GM15510 (cell line): Measurements from ENCODE around the gene MRPL36.

Experiments
- POLR2A ChIP-seq: IDR thresholded peaks from 3 replicates; pipeline ENCODE4 v1.6.1; 2011; ENCODE audit warnings: borderline replicate concordance; ENCODE audit not compliant: insufficient read length; ENCODE audit errors: extremely low read depth

The MRPL36 gene

DNA sequence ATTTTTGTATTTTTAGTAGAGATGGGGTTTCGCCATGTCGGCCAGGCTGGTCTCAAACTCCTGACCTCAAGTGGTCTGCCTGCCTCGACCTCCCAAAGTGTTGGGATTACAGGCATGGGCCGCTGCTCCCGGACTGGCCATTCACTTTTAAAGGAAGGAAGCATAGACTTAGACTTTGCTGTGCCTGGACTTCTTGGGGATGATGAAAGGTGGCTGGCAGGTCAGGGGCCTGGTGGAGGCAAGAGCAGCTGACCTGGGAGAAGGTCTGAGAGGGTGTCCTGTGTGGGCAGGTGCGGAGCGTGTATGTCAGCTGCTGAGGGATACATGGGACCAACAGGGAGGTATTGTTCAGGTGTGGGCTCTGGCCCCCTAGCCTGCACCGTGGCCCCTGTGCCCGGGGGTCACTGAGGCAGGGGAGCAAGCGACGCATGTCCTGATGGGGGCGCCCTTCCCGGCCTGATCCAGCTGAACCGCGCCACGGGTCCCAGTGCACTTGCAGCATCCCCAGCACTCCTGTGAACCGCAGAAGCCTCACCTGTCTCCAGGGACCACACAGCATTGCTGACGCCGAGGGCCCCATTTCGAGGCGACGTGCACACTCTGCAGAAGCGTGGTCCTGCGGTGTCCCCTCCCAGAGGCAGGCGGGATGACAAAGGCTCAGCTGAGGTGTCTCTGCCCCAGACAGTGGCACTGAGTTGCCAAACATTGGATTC, 24.6 kb upstream of the MRPL36 start:
- no peak for TF ChIP-seq POLR2A

DNA sequence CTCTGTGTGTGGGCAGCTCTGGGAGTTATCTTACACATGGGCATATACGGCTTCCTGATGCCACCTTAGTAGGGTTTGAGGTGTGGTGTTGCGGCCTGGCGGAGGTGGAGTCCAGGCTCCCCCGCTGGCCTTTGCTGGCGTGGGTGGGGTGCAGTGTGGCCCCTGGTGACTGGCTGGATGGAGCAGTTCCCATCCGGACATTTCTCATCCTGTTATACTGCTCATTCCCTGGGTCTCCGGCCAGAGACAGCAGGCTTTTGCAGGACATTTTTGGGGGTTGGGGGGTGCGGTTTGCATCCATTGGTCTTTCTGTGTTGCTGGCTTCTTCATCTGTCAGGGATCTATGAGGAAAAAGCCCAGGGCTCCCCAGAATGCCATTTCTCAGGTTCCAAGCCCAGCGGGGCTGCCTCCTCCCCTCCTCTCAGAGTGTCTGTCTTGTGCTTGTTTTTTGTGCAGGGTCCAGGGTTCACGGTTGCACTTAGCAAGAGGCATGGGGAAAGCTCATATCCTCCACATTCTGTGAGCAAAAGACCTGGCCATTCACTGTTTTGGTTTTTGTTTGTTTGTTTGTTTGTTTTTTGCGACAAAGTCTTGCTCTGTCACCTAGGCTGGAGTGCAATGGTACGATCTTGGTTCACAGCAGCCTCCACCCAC, 23.9 kb upstream of the MRPL36 start:
- TF ChIP-seq POLR2A: no peak

DNA sequence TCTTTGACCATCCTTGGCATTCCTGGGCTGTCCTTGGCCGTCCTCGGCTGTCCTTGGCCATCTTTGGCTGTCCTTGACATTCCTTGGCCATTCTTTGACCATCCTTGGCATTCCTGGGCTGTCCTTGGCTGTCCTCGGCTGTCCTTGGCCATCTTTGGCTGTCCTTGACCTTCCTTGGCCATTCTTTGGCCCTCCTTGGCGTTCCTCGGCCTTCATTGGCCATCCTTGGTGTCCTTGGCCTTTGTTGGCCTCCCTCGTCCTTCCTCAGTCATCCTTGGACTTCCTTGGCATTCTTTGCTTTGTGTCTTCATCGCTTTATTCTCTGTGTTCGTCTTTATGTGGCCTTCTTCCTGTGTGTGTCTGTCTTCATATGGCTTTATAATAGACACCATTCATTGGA, 22.2 kb upstream of the MRPL36 start:
- no peak for TF ChIP-seq POLR2A

DNA sequence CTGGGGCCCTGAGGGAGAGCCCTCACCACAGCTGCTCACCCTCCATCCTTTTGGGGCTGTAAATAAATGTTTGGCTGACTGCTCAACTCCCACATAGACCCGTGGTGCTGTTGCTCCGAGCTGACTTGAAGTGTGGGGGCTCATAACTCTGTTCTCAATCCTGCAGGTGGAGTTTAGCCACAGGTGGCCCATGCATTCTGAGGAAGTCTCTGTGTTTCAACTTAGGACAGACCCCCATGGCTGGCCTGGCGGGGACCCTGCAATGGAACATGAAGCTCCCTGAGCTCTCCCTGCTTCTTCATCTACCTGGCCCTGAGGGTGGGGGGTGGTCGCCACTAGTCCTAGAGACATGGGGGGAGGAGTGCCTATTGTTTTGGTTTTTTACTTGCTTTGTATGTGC, 21.3 kb upstream of the MRPL36 start:
- TF ChIP-seq POLR2A: no peak

DNA sequence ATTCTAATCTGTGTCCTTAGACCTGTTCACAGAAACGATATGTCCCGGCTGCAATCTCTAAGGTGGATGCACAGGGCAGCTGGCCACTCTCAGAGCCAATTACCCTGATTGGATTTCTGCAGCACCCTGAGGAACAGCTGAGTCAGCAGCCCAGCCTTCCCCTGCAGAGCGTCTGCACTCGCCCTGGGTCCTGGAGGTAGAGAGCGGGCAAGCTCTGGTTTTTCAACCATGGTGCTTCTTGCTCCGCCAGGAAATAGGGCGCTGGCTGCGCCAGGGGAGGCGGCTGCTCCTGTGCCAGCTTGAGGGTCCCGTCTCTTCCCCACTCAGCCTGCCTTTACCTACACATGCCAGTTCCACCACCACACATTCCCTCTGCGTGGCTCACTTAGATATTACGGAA, 20.7 kb upstream of the MRPL36 start:
- TF ChIP-seq POLR2A: no peak

DNA sequence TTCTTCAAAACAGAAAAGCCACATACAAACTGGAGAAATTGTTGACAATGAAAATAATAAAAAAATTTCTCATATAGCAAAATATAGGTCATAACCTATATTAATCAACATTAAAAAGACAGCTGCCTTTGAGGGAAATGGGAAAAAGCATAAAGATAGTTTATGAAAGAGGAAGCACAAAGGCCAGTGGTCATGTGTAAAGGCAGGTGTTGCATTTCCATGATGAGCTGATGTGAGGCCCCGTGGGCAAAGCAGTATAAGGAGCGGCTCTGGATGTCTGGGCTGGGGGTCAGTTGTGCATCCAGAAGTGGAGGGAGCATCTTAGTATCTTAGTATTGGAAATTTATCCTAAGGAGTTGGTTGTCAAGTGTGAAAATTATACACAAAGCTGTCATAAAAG, 19.8 kb upstream of the MRPL36 start:
- TF ChIP-seq POLR2A: no peak

DNA sequence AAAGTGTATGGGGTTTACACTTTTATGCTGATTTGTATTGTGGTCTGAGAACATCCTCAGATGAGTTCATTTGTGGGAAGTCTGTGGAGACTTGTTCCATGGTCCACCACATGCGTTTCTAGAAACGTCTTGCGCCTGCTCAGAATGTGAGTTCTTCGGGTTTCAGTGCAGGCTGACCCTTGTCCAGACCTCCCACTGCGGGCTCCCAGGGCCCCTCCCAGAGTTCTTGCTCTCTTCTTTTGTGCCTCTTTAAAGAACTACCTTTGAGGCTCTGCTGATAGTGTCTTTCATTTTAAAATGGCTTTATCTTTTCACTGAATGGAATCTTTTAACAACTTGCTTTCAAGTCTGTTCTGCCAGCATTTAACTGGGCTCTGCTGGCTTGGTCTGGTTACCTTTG, 19.1 kb upstream of the MRPL36 start:
- TF ChIP-seq POLR2A: no peak

DNA sequence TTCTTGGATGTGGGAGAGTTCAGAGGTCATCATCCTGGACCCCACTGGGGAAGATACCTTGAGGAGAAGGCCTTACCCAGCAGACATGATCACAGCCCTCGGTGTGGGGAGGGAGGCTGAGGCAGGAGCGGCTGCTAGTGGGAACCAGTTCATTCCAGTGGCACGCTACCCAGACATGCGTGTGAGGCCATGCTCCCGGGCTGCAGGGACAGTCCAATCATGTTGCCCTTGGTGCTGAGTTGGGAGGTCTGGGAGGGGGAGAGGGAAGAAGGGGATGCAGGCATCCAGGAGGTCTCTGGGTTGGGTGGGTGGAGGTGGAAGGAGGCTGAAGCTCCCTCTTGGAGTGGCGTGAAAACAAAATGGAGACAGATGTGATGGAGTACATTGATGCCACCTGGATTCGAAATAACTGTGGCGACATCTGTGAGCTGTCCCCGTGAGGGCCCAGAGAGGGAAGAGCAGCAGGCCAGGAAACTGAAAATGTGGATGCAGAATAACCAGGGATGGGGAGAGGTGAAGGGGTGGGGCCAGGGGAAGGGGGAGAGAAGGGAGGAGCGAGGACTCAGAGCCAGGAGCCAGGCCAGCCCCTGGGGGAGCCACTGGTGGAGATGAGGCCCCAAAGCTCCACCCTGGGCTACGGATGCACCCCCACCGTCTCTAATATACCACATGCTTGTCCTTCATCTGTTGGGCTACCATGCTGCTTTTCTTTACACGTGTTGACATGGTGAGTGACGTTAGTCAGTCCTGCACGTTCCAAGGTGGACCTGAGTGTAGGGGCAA, 17.8 kb upstream of the MRPL36 start:
- TF ChIP-seq POLR2A: no peak

DNA sequence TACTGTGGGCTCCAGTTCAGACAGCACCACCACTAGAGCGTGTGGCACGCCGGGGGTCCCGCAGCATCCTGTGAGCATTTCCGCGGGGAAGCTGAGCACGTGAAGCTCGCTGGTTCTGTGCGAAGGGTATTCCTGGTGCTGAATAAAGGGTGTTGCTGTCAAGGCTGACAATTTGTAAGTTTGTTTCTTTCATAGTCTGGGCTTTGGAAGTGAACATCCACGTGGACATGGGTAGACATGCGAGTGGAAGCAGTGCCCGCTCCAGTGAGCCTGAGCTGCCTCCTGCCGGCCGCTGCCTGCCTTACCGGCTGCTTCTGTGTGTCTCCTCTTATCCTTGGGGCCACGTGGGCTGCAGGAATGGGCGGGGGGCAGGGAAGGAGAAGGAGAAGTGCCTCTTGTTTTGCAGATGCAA, 16.2 kb upstream of the MRPL36 start:
- no peak for TF ChIP-seq POLR2A

DNA sequence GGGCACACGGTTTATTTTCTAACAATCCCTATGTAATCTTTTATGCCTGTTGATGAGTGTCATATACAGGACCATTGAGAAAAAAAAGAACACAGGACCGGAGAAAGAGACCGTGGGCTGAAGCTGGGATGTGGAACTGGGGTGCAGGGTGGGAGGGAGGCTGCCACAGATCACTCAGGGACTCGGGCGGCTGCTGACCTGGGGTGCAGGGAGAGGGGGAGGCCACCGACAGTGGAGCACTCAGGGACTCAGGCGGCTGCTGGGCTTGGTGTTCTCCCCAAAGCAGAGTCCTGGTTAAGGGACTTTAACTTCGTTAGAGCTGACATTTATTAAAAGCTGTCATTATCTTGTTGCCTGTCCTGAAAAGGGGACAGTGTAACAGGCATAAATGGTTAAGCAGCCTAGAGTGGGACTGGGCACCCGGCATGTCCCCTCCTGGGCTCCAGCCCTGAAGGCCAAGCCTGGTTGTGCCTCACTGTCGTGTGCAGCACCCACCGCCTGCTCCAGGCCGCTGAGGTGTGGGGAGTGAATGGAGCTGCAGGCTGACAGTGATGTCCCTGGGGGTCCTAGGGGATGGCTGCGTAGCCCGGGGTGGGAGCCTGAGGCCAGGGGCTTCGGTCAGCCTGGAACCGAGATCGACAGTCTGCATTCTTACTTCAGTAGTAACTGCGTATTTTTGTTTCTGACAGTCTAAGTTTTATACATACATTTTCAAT, 15.6 kb upstream of the MRPL36 start:
- no peak for TF ChIP-seq POLR2A

DNA sequence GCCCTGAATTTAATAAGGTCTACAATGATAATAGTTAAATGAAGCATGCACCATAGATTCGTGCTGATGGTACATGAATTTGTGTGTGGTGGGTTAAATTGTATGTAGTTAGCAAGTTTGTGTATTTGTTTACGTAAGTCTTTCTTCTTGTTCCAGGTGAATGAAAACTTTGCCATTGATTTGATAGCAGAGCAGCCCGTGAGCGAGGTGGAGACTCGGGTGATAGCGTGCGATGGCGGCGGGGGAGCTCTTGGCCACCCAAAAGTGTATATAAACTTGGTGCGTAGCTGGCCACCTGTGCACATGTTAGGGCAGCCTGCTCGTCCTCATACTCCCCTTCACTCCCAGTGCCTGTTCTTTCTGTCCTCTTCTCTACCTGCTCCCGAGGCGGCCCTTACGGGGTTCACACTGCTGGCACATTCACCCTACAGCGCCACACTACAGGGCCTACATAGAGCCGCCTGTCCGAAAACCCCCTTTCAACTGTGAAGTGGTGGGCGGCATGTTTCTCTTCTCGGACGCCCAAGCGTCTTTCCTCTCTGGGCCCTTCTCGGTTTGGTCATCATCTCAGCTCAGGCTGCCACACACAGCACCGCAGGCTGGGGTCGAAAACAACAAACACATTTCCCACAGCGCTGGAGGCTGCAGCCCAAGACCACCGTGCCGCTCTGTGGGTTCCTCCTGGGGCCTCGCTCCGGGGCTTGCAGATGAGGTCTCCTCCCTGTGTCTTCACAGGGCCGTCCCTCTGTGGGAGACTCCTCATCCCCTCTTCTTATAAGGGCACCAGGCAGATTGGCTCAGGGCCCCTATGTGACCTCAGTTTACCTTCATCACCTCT, 14.8 kb upstream of the MRPL36 start:
- no peak for TF ChIP-seq POLR2A

DNA sequence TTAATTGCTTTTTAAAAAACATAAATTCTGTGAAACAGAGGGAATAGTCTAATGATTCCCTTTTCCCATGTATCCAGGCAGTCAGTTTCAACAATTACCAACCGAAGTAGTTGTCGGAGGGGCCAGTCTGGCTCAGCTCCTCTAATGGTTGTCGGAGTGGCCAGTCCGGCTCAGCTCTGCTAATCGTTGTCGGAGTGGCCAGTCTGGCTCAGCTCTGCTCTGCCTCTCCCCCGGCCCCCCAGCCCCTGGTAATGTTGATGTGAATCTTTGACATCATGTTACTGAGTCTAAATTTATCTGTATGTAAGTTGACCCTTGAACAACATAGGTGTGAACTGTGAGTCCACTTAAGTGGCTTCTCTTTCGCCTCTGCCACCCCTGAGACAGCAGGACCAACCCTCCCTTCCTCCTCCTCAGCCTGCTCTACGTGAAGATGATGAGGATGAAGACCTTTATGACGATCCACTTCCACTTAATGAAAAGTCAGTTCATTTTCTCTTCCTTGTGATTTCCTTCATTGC, 11.0 kb upstream of the MRPL36 start:
- no peak for TF ChIP-seq POLR2A

DNA sequence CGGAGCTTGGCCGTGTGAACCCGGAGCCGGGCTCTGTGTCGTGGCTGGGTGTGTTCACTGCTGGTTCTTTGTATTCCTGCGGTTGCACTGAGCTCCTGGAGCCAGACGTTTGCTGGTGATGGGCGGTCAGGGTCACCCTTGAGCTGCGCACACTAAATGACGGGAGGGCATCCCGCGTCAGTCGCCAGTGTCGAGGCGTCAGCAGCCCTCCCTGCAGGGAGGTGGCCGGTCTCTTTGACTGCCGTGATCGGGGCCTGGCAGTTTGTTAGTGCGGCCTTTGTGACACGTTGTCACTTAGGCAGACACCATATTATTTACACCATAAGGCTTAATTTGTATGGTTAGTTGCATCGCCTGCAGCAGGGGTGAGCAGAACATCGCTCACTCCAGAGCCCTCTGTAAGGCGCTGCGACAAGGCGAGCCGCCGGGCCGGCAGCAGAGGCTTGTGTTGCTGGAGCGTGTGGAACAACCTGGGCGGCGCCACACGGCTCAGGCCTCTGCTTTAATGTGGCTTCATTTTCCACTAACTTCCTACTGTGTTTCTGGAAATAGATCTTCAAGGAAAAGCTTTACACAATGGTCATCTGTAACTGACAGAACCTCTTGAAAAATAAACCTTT, 9.9 kb upstream of the MRPL36 start:
- no peak for TF ChIP-seq POLR2A
